Measurements from ENCODE around the gene RHBDD1.

DNA sequence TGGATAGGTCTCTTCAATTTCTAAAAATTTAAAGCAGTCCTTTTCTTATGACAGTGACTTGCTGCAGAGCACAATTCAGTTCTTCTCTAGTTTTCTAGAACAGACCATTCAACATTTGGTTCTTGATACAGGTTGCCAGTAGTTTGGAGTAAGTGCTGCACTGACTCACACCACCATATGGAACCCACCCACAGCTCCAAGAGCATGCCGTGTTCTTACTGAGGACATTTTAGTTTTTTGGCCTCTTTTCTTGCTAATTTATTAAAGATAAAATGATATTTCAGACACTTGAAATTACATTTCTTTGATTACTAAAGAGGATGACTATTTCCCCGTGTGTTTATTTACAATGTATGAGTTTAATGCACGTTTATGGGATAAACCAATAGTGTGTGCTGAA is 208.1 kb downstream of the RHBDD1 start:
- TF ChIP-seq CTCF (IDR thresholded peaks at IDR 0.05; ENCODE audit: low read depth, low read length, poor library complexity, severe bottlenecking) (no peak), EZH2phosphoT487 (IDR thresholded peaks at IDR 0.05; ENCODE audit: borderline replicate concordance, low read length) (no peak)
